Progenitor cell of endocrine pancreas (in vitro differentiated cells): ENCODE data around the gene MAP3K19. TPM values are rescaled to one million over a fixed set of nuclear protein-coding genes. Genes with fewer than 3 reads are reported as not detected.

ENCODE experiments used
- DNase-seq: peaks from one replicate; pipeline ENCODE4 v3.0.0; 2021; ENCODE audit warnings: low spot score; ENCODE audit not compliant: unreplicated experiment
- H3K27ac Mint-ChIP-seq: 2 replicates; pipeline ENCODE4 v1.8.0; 2021; ENCODE audit warnings: mild to moderate bottlenecking, moderate library complexity, mixed read lengths
- H3K27me3 Mint-ChIP-seq: 2 replicates; pipeline ENCODE4 v1.8.0; 2021; ENCODE audit warnings: mixed read lengths
- H3K36me3 Mint-ChIP-seq: 2 replicates; pipeline ENCODE4 v1.8.0; 2022; ENCODE audit warnings: mixed read lengths; ENCODE audit not compliant: insufficient read depth
- H3K4me1 Mint-ChIP-seq: 2 replicates; pipeline ENCODE4 v1.8.0; 2021; ENCODE audit warnings: low read depth, mixed read lengths
- H3K4me3 Mint-ChIP-seq: 2 replicates; pipeline ENCODE4 v1.8.0; 2021; ENCODE audit warnings: low read depth, mild to moderate bottlenecking, moderate library complexity, mixed read lengths
- H3K9me3 Mint-ChIP-seq: 2 replicates; pipeline ENCODE4 v1.8.0; 2021; ENCODE audit warnings: low read depth, mixed read lengths
- CTCF ChIP-seq: fragments of 200-600 bp; sonication (generic); IDR thresholded peaks from one replicate; pipeline ENCODE4 v1.5.0; 2021; ENCODE audit warnings: antibody characterized with exemption, mild to moderate bottlenecking; ENCODE audit not compliant: unreplicated experiment
- total RNA-seq: library from RNA; stranded (reverse); gene quantifications from 2 replicates; pipeline ENCODE4 v1.2.1, GENCODE V29; 2021

The MAP3K19 gene
- total RNA-seq, 1 donor from 2014 or later, result not detected

GRCh38 chr2:134950886-134951285, 96.4 kb downstream of the MAP3K19 start:
- Mint-ChIP-seq H3K4me1 (peaks cover 1% of the 10 kb centered on the region), H3K27me3 (no peaks in the 10 kb centered on the region), H3K27ac (no peak overlapping the region), H3K4me3 (no peak overlapping the region), H3K9me3 (no peaks in the 10 kb centered on the region), H3K36me3 (peaks cover 27% of the 10 kb centered on the region)
- no peak for DNase-seq
- no peak for TF ChIP-seq CTCF

- Mint-ChIP-seq H3K4me1 (peaks cover 1% of the 10 kb centered on the region), H3K27me3 (no peaks in the 10 kb centered on the region), H3K4me3 (no peak overlapping the region), H3K9me3 (no peaks in the 10 kb centered on the region), H3K36me3 (peaks cover 27% of the 10 kb centered on the region), H3K27ac (no peak overlapping the region)
- no peak for TF ChIP-seq CTCF
- DNase-seq, result no peak
These were observed 97.1 kb downstream of the MAP3K19 start for GRCh38 chr2:134949981-134950708.

GRCh38 chr2:134946073-134946472, 101.2 kb downstream of the MAP3K19 start:
- Mint-ChIP-seq H3K9me3 (no peaks in the 10 kb centered on the region), H3K4me3 (no peak overlapping the region), H3K4me1 (no peaks in the 10 kb centered on the region), H3K27ac (no peak overlapping the region), H3K36me3 (peaks cover 17% of the 10 kb centered on the region), H3K27me3 (no peaks in the 10 kb centered on the region)
- no peak for DNase-seq
- TF ChIP-seq CTCF, result no peak

GRCh38 chr2:134944975-134945374, 102.3 kb downstream of the MAP3K19 start:
- H3K27me3 Mint-ChIP-seq, result no peaks in the 10 kb centered on the region
- TF ChIP-seq CTCF, result no peak
- H3K27ac Mint-ChIP-seq, result no peak overlapping the region
- no peak overlapping the region for H3K4me3 Mint-ChIP-seq
- DNase-seq, result no peak
- peaks cover 14% of the 10 kb centered on the region for H3K36me3 Mint-ChIP-seq
- H3K4me1 Mint-ChIP-seq, result no peaks in the 10 kb centered on the region
- no peaks in the 10 kb centered on the region for H3K9me3 Mint-ChIP-seq

- H3K4me3 Mint-ChIP-seq, result no peak overlapping the region
- H3K9me3 Mint-ChIP-seq, result no peaks in the 10 kb centered on the region
- H3K36me3 Mint-ChIP-seq, result peaks cover 17% of the 10 kb centered on the region
- TF ChIP-seq CTCF, result no peak
- H3K4me1 Mint-ChIP-seq, result no peaks in the 10 kb centered on the region
- DNase-seq, result no peak
- no peaks in the 10 kb centered on the region for H3K27me3 Mint-ChIP-seq
- no peak overlapping the region for H3K27ac Mint-ChIP-seq
These were observed 103.7 kb downstream of the MAP3K19 start for GRCh38 chr2:134943540-134943939.
